Panc1 (cell line): ENCODE measurements around the gene CYTH4. TPM values are rescaled to one million over a fixed set of nuclear protein-coding genes. Genes with fewer than 3 reads are reported as not detected.
A peak's percentile ranks its signal among the peaks of the same experiment; 100 is the strongest.

Experiments used
- ATAC-seq: fragments of 200-7000 bp; cut with Tn5 transposase; 2 replicates; pipeline ENCODE4 v1.9.1; 2020; ENCODE audit warnings: mild to moderate bottlenecking, moderate library complexity
- BruUV-seq: library from RNA; stranded (reverse); fragments of 400-500 nt; replicated peaks from 2 replicates; lab custom pipeline; 2021; lab: Mats Ljungman, UMichigan
- CTCF ChIA-PET: fragments of 300-600 bp; sonication (Branson Sonifier 250); formaldehyde crosslinking; loops from one replicate; lab custom pipeline; 2022; ENCODE audit warnings: antibody characterized with exemption; lab: Charles Lee
- POLR2A ChIA-PET: fragments of 300-600 bp; sonication (Branson Sonifier 250); formaldehyde crosslinking; loops from one replicate; lab custom pipeline; 2022; ENCODE audit warnings: antibody characterized with exemption; lab: Charles Lee
- DNase-seq: peaks from one replicate; pipeline ENCODE4 v3.0.0-alpha.2; 2010; ENCODE audit warnings: low read depth, low spot score
- H3K27ac ChIP-seq: 2 replicates; pipeline ENCODE4 v1.5.1; 2011; ENCODE audit warnings: mild to moderate bottlenecking, low read length, inconsistent platforms
- H3K27me3 ChIP-seq: fragments of 200-500 bp; sonication (Bioruptor generic); 2 replicates; pipeline ENCODE4 v1.6.0; 2014; ENCODE audit warnings: low read length, inconsistent platforms; ENCODE audit not compliant: control insufficient read depth, insufficient read depth
- H3K36me3 ChIP-seq: fragments of 200-500 bp; sonication (Bioruptor generic); 2 replicates; pipeline ENCODE4 v1.5.1; 2014; ENCODE audit warnings: inconsistent platforms, mild to moderate bottlenecking, low read length, moderate library complexity; ENCODE audit not compliant: control insufficient read depth, insufficient read depth
- H3K4me1 ChIP-seq: 2 replicates; pipeline ENCODE4 v1.5.1; 2011; ENCODE audit warnings: inconsistent platforms, mild to moderate bottlenecking, low read length, moderate library complexity; ENCODE audit not compliant: control insufficient read depth, insufficient read depth
- H3K4me3 ChIP-seq, 2 experiments: 2 replicates each; pipeline ENCODE4 v1.5.1; 2011 to 2012; ENCODE audit warnings: low read depth in 2 of 2, low read length in 2 of 2, mild to moderate bottlenecking in 2 of 2, inconsistent platforms in 1 of 2, moderate library complexity in 1 of 2
- H3K9me3 ChIP-seq: fragments of 200-500 bp; sonication (Bioruptor generic); 2 replicates; pipeline ENCODE4 v1.5.1; 2014; ENCODE audit warnings: low read depth, mild to moderate bottlenecking, inconsistent platforms, low read length, moderate library complexity; ENCODE audit not compliant: control insufficient read depth, insufficient read depth
- POLR2AphosphoS5 ChIP-seq: IDR thresholded peaks from 2 replicates; pipeline ENCODE4 v1.6.1; 2012; ENCODE audit warnings: mild to moderate bottlenecking, low read depth, low read length, moderate library complexity
- REST ChIP-seq, 2 experiments: IDR thresholded peaks; 2 replicates each; pipeline ENCODE4 v1.6.1; 2011 to 2012; ENCODE audit warnings: low read depth in 2 of 2, control low read depth in 1 of 2, low read length in 1 of 2, mild to moderate bottlenecking in 1 of 2, moderate library complexity in 1 of 2; ENCODE audit not compliant: insufficient read depth in 1 of 2
- SIN3A ChIP-seq: IDR thresholded peaks from 2 replicates; pipeline ENCODE4 v1.6.1; 2012; ENCODE audit warnings: low read depth, mild to moderate bottlenecking, low read length, moderate library complexity, borderline replicate concordance; ENCODE audit not compliant: insufficient read depth
- TCF7L2 ChIP-seq: IDR thresholded peaks from 2 replicates; pipeline ENCODE4 v1.6.1; 2011; ENCODE audit warnings: mild to moderate bottlenecking, low read depth, low read length, inconsistent platforms
- in situ Hi-C: cut with HindIII; loops from 2 replicates; pipeline ENCODE4 v1.10.0; 2016; ENCODE audit warnings: low sequenced_read_pairs, low pct_unique_long_range_greater_than_20kb
- intact Hi-C: fragments of 100-400 bp; cut with micrococcal nuclease; formaldehyde crosslinking; loops from one replicate; pipeline ENCODE4 v1.10.0; 2022; ENCODE audit not compliant: unreplicated experiment
- total RNA-seq: library from RNA; stranded (reverse); gene quantifications from one replicate; pipeline ENCODE4 v1.2.1, GENCODE V29; 2021; ENCODE audit not compliant: unreplicated experiment
- TF ChIP-seq, protein P1 (sequence below): fragments of 450-650 bp; IDR thresholded peaks from 2 replicates; pipeline ENCODE4 v1.5.1; 2017; ENCODE audit warnings: mild to moderate bottlenecking

Gene CYTH4
- total RNA-seq, 1 experiment from 2014 or later: 1.3 TPM

DNA sequence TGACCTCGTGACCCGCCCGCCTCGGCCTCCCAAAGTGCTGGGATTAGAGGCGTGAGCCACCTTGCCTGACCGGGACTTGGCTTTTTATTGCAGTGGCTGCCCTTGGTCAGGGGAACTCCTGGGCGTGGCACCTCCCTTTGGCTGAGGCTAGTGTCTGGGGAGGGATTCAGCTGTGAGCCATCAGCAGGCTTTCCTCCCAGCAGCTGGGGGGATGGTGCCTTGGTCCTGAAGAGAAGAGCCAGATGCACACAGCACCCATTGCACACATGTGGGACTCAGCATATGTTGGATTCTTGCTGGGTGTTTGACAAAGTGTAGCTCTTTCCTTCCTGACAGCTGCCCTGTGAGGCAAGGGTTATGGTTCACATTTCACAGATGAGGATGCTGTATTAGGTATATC is 8.4 kb downstream of the CYTH4 start:
- Histone ChIP-seq H3K9me3 (no peaks in the 10 kb centered on the region), H3K27ac (no peak overlapping the region), H3K36me3 (no peaks in the 10 kb centered on the region), H3K4me1 (peaks cover 4% of the 10 kb centered on the region; the same call in 1 of the 2 replicates), H3K4me3 (no peak overlapping the region), H3K27me3 (no peaks in the 10 kb centered on the region)
- ATAC-seq (peak; percentile 43; the same call in 1 of the 2 replicates), DNase-seq (no peak)
- ChIA-PET POLR2A (no interaction called here), CTCF (no interaction called here)
- intact Hi-C loops (no loop called here), in situ Hi-C loops (no loop called here)
- BruUV-seq: no TSS peak
- no peak for TF ChIP-seq POLR2AphosphoS5
- no peak for TF ChIP-seq REST (IDR thresholded peaks at IDR 0.05; ENCODE audit: insufficient read depth in 1 of 2, low read depth in 2 of 2, low read length in 1 of 2)
- TF ChIP-seq SIN3A: no peak
- TF ChIP-seq, protein P1, sequence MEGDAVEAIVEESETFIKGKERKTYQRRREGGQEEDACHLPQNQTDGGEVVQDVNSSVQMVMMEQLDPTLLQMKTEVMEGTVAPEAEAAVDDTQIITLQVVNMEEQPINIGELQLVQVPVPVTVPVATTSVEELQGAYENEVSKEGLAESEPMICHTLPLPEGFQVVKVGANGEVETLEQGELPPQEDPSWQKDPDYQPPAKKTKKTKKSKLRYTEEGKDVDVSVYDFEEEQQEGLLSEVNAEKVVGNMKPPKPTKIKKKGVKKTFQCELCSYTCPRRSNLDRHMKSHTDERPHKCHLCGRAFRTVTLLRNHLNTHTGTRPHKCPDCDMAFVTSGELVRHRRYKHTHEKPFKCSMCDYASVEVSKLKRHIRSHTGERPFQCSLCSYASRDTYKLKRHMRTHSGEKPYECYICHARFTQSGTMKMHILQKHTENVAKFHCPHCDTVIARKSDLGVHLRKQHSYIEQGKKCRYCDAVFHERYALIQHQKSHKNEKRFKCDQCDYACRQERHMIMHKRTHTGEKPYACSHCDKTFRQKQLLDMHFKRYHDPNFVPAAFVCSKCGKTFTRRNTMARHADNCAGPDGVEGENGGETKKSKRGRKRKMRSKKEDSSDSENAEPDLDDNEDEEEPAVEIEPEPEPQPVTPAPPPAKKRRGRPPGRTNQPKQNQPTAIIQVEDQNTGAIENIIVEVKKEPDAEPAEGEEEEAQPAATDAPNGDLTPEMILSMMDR: no peak
- no peak for TF ChIP-seq TCF7L2

GRCh38 chr22:37291559-37292298 is 9.4 kb downstream of the CYTH4 start:
- Histone ChIP-seq H3K4me1 (peaks cover 4% of the 10 kb centered on the region; the same call in 1 of the 2 replicates), H3K27me3 (no peaks in the 10 kb centered on the region), H3K36me3 (no peaks in the 10 kb centered on the region), H3K4me3 (no peak overlapping the region), H3K27ac (no peak overlapping the region), H3K9me3 (no peaks in the 10 kb centered on the region)
- CTCF ChIA-PET: no interaction called here
- ATAC-seq (no peak), DNase-seq (no peak)
- BruUV-seq: no TSS peak
- TF ChIP-seq, protein P1: no peak
- no peak for TF ChIP-seq TCF7L2
- TF ChIP-seq SIN3A: no peak
- no peak for TF ChIP-seq REST (IDR thresholded peaks at IDR 0.05; ENCODE audit: insufficient read depth in 1 of 2, low read depth in 2 of 2, low read length in 1 of 2)
- intact Hi-C loops (no loop called here), in situ Hi-C loops (no loop called here)
- POLR2A ChIA-PET: no interaction called here
